Astrocyte of the cerebellum (primary cell): ENCODE results near the gene PCLAF.
"Not testable (repeated sequence)": the region's sequence is repeated elsewhere in the genome, so short reads cannot be mapped to it uniquely, and the experiment has no call there.

Experiments
- DNase-seq: peaks from one replicate; pipeline ENCODE4 v3.0.0-alpha.2; 2011; ENCODE audit warnings: low read depth
- H3K4me3 ChIP-seq: 2 replicates; pipeline ENCODE4 v1.5.1; 2011; ENCODE audit warnings: mild to moderate bottlenecking, low read depth, low read length, moderate library complexity
- CTCF ChIP-seq: IDR thresholded peaks from 2 replicates; pipeline ENCODE4 v1.5.1; 2012; ENCODE audit warnings: low read length, low read depth, moderate library complexity, mild to moderate bottlenecking; ENCODE audit errors: missing control alignments
- in situ Hi-C: cut with HindIII; loops from 2 replicates; pipeline ENCODE4 v1.10.0; 2017; ENCODE audit warnings: low sequenced_read_pairs

PCLAF gene

GRCh38 chr15:64351265-64351664 lies 30.0 kb downstream of the PCLAF start:
- H3K4me3 ChIP-seq: no peak overlapping the region
- in situ Hi-C loops: loop anchor here (25.0 kb wide), 1 partner anchor 139 kb away; no protein-coding TSS in a partner anchor
- no peak for TF ChIP-seq CTCF
- no peak for DNase-seq

- DNase-seq: no peak
- in situ Hi-C loops: no loop called here
- TF ChIP-seq CTCF: no peak
- H3K4me3 ChIP-seq: no peak overlapping the region
These were observed 31.9 kb downstream of the PCLAF start for GRCh38 chr15:64349375-64349774.

GRCh38 chr15:64348455-64348854 lies 32.8 kb downstream of the PCLAF start:
- H3K4me3 ChIP-seq: no peak overlapping the region
- in situ Hi-C loops: no loop called here

GRCh38 chr15:64346242-64346641 lies 35.0 kb downstream of the PCLAF start:
- H3K4me3 ChIP-seq, in situ Hi-C loops, DNase-seq: not testable (repeated sequence)

More at GRCh38 chr15:64348455-64348854, 32.8 kb downstream of the PCLAF start:
- no peak for TF ChIP-seq CTCF
- DNase-seq: peak; percentile 23

- TF ChIP-seq CTCF: no peak
- no peak for DNase-seq
- in situ Hi-C loops: no loop called here
- no peak overlapping the region for H3K4me3 ChIP-seq
These were observed 36.5 kb downstream of the PCLAF start for GRCh38 chr15:64344651-64345294.

- H3K4me3 ChIP-seq: no peak overlapping the region
- no peak for DNase-seq
- in situ Hi-C loops: no loop called here
- TF ChIP-seq CTCF: no peak
These were observed 37.4 kb downstream of the PCLAF start for GRCh38 chr15:64343841-64344240.

GRCh38 chr15:64343222-64343621 lies 38.0 kb downstream of the PCLAF start:
- TF ChIP-seq CTCF: no peak
- no peak for DNase-seq
- in situ Hi-C loops: no loop called here
- no peak overlapping the region for H3K4me3 ChIP-seq
